Measurements from ENCODE around the gene BICDL1.
"Not testable (repeated sequence)": the region's sequence is repeated elsewhere in the genome, so short reads cannot be mapped to it uniquely, and the experiment has no call there.

Gene BICDL1, protein sequence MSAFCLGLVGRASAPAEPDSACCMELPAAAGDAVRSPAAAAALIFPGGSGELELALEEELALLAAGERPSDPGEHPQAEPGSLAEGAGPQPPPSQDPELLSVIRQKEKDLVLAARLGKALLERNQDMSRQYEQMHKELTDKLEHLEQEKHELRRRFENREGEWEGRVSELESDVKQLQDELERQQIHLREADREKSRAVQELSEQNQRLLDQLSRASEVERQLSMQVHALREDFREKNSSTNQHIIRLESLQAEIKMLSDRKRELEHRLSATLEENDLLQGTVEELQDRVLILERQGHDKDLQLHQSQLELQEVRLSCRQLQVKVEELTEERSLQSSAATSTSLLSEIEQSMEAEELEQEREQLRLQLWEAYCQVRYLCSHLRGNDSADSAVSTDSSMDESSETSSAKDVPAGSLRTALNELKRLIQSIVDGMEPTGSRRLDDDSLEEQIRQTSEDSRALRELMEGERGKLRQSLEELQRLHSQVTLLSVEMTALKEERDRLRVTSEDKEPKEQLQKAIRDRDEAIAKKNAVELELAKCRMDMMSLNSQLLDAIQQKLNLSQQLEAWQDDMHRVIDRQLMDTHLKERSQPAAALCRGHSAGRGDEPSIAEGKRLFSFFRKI

DNA sequence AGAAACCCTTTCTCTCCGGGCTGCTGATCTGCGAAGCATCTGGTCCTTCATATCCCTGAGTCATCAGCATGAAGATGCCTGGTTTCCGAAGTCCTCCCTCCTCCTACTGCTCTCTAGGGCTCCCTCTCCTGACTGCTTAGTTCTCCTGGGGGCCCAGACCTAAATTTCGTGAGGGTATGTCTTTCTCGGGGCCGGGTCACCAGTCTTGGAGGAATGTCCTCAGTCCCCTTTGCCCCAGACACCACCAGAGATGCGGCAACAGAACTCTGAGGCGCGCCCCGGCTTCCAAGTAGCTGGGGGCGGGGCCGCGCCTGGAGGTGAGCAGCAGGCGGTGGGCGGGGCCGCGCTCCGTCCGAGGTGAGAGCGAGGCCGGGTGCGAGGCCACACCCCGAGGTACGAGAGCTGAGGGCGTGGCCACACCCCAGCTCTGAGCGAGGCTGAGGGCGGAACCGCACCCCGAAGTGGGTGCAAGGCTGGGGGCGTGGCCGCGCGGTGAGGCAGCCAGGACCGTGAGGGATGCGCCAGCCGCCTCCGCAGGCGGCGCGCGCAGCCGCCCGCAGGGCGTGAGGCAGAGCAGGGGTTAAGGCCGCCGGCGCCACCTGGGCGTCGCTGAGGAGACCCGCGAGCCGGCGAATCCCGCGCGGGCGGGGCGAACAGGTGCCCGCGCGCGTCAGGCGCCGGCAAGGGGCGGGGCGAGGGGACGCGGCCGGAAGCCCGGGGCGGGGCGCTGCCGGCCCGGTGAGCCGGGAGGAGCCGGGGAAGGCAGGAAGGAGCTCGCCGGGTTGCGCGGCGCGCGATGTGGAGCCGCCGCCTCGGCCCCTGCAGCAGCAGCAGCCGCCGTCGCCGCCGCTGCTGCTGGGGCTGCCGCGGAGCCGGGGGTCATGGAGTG is at the start of gene BICDL1:
Gene BICDL1, plus strand, starts transcription at position 765 of the 889 bp plus-strand sequence. CDS start 633 bp downstream, outside the sequence.
- DNase-seq (ENCODE audit: low spot score), result peak; percentile 90

DNA sequence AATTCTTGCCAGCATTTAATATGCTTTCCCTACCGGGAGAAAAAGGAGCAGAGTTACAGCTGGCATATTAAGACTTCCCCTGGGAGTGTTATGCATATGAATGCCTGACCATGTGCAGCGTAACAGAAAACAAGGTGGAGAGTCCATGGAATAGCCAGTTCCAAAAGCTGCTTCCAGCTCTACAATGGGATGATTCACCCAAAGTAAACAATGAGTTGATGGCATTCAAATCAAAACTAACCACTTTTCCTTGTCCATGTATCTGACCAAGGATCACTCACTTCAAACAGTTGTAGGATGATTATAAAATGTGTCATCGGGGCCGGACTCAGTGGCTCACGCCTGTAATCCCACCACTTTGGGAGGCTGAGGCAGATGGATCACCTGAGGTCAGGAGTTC is 48.1 kb upstream of the BICDL1 start:
- DNase-seq (ENCODE audit: low spot score), result no peak

DNA sequence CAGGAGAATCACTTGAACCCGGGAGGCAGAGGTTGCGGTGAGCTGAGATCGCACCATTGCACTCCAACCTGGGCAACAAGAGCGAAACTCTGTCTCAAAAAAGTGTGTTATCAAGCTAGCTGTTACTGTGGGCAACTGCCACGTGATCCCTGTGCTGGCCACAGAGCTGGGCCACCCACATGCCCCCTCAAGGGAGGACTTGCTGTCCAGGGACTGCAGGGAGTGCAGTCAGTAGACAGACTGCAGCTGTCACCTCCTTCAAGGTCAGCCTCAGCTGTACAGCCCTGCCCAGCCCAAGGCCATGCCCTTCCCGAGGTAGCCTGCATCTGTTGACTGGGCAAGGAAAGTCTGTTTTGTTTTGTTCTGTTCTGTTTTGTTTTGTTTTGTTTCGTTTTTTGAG is 46.6 kb upstream of the BICDL1 start:
- no peak for DNase-seq (ENCODE audit: low spot score)

DNA sequence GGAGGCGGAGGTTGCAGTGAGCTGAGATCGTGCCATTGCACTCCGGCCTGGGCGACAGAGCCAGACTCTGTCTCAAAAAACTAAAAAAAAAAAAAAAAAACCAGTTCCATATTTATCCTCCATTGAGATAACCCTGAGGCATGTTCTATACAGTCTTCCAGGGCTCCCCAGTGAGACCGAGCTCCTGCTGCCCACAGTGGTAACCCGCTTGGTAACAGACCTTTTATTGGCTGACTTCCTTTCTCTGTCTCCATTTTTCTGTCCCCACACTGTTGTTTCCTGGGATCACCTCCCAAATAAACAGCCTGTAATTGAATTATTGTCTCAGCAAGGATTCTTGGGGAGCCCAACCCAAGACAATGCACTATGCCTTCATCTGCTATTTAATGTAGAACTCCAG is 42.8 kb upstream of the BICDL1 start:
- DNase-seq (ENCODE audit: low spot score), result no peak

DNA sequence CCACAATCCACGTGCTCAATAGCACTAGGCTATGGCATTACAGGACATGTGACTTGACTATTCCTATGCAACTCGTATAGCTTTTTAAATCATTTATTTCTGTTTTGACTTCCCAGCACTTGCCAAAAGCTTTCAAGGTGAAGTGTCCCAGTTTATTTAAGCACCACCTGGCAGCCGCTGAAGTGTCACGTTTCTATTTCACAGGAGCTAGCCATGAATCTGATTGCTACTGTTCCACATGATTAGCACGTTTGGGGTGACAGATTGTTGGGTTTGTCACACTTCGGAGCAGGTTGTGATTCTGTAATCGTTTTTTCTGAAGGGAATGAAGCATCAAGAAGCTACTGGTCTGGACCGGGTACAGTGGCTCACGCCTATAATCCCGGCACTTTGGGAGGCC is 39.9 kb upstream of the BICDL1 start:
- peak; percentile 4 for DNase-seq (ENCODE audit: low spot score)

DNA sequence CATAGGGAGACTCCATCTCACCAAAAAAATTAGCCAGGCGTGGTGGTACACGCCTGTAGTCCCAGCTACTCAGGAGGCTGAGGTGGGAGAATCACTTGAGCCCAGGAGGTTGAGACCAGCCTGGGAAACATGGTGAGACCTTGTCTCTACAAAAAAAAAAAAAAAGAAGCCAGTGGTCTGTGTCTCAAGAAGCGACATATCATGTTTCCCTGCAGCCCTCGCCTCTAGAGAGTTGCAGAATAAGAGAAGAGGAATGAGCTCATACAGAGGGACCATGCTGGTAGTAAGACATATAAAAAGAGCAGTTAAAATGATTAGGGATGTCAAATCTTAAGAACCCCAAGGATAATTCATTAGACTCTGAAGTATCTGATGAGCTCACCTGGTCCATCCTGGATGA is 39.4 kb upstream of the BICDL1 start:
- DNase-seq (ENCODE audit: low spot score), result no peak

DNA sequence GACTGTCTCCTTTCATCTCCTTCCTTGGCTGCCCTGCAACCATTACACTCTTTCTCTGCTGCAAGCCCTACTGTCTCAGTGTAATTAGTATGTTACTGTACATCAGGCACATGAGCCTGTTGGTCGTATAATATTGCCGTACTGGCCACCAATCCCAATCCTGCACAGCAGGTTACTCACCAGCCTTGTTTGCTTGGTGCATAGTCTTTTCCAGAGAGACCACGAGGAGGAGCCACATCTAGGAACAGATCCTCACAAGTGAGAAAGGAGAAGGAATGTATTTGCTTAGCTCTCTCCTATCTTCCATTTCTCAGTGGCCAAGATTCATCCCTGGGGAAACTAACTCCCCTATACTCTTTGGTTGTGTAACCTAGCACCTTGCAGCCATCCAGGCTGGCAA is 33.0 kb upstream of the BICDL1 start:
- DNase-seq (ENCODE audit: low spot score), result no peak

DNA sequence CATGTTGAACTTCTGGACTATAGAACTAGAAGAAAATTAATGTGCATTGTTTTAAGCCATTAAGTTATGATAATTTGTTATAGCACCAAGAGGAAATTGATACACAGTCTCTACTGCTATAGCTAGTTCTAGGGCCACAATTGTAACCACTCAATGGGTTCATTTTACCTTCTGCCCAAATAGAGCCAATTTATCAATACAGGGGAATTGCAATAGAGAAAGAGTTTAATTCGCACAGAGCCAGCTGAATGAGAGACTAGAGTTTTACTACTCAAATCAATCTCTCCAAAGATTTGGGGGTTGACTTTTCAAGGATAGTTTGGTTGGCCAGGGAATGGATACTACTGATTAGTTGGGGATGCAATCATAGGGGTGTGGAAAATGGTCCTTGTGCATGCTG is 31.9 kb upstream of the BICDL1 start:
- DNase-seq (ENCODE audit: low spot score), result no peak

DNA sequence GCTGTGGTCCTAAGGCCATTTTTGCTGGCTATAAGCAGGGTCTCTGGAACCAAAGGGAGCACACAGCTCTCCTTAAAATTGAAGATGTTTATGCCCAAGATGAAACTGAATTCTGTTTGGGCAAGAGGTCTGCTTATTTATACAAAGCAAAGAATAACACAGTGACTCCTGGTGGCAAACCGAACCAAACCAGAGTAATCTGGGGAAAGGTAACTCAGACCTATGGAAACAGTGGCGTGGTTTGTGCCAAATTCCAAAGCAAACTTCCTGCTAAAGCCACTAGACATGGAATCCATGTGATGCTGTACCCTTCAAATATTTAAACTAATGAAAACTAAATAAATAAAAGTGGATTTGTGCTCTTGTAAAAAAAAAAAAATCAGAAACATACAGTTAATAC is 29.6 kb upstream of the BICDL1 start:
- no peak for DNase-seq (ENCODE audit: low spot score)

DNA sequence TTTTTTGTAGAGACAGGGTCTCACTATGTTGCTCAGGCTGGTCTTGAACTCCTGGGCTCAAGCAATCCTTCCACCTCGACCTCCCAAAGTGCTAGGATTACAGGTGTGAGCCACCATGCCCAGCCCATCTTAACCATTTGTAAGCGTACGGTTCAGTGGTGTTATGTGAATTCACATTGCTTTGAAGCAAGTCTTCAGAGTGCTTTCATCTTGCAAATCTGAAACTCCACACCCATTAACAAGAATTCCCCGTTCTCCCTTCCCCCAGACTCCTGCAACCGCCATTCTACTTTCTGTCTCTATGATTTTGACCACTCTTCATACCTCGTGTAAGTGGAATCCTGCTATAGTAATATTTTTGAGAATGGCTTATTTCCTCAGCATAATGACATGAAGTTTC is 24.9 kb upstream of the BICDL1 start:
- no peak for DNase-seq (ENCODE audit: low spot score)

DNA sequence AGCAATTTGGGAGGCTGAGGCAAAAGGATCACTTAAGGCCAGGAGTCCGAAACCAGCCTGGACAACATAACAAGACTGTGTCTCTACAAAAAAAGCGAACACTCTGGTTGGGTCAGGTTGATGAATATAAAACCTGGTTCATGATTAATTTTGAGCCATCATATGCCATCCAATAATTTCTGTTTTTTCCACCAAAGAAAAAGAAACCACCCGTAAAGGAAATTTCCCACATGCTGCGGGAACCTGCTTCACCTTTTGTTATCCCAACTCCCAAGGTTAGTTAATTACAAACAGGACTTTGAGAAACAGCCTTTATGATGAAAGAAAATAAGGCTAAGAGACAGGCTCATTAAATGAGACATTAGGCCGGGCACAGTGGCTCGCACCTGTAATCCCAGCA is 24.1 kb upstream of the BICDL1 start:
- no peak for DNase-seq (ENCODE audit: low spot score)

DNA sequence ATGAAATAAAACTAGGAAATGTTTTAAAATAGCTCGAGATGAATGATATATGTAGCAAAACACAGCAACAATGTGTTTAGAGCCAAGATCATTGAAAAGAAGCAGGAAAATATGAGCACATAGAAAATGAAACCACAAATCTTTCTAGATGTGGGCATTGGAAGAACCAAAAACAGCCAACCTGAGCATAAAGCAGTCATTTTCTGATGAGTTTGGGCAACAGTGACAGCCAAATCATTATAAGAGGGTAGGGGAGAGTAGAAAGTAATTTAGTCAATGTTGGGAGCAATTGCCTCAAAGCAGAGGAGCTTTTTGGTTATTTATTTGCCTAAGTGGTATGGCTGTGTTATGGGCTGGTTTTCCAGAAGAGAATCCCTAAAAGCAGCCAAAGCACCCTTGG is 8.8 kb upstream of the BICDL1 start:
- no peak for DNase-seq (ENCODE audit: low spot score)

DNA sequence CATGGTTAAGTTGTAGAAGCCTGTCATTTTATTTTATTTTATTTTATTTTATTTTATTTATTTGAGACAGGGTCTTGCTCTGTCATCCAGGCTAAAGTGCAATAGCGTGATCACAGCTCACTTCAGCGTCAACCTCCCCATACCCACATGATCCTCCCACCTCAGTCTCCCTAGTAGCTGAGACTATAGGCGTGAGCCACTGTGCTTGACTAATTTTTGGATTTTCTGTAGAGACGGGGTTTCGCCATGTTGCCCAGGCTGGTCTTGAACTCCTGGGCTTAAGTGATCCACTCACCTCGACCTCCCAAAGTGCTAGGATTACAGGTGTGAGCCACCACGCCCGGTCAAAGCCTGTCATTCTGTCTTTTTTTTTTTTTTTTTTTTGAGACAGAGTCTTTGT is 8.3 kb upstream of the BICDL1 start:
- not testable (repeated sequence) for DNase-seq (ENCODE audit: low spot score)

DNA sequence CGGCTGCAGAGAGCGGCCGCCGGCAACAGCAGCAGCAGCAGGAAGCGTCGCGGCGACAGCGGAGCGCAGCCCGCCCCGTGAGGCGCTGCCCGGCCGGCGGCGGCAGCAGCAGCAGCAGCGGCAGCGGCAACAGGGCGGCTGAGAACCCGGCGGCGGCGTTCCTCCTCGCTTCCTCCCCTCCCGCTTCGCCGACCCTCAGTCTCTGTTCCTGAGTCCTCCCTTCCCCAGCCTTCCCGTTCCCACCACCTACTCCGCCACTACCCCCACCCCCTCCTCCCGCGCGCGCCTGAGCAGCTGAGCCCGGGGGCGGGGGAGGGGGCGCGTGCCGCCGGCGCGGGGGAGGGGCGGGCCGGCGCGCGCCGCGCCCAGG is 310 bp downstream of the BICDL1 start:
- DNase-seq (ENCODE audit: low spot score), result no peak

DNA sequence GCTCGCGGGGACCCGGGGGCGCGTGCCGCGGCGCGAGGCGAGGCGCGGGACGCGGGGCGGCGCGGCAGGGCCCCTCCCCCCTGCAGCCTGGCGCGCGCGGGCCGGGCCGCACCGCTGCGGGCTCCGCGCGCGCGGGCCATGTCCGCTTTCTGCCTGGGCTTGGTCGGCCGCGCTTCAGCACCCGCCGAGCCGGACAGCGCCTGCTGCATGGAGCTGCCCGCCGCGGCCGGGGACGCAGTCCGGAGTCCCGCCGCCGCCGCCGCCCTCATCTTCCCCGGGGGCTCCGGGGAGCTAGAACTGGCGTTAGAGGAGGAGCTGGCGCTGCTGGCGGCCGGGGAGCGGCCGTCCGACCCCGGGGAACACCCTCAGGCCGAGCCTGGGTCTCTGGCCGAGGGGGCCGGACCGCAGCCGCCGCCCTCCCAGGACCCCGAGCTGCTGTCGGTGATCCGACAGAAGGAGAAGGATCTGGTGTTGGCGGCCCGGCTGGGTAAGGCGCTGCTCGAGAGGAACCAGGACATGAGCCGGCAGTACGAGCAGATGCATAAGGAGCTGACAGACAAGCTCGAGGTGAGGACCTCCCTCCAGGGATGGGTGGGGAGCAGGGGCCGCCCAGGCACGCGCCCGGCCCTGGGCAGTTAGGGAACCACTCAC is 820 bp downstream of the BICDL1 start:
- peak; percentile 40 for DNase-seq (ENCODE audit: low spot score)

DNA sequence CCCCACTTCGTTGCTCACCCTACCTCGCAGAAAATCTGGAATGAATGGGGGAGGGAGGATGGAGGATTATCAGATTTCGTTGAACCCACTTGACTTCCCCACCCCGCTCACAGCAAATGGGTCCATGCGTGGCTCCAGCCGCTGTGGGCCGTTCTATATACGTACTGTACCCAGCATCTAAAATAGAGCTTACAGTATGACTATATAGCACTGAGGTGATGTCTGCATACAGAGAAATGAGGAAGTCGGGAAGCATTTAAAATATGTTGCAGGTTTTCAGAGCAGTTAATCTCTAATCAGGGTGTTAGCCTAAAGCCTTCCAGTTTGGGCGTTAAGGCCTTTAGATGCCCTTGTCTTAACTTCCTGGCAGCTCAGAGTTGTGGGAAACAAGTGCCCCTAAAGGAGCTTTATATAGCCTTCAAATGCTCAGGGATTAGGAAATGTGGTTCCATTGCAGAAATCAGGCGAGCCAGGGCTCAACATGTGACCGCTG is 1.4 kb downstream of the BICDL1 start:
- DNase-seq (ENCODE audit: low spot score), result peak; percentile 21

DNA sequence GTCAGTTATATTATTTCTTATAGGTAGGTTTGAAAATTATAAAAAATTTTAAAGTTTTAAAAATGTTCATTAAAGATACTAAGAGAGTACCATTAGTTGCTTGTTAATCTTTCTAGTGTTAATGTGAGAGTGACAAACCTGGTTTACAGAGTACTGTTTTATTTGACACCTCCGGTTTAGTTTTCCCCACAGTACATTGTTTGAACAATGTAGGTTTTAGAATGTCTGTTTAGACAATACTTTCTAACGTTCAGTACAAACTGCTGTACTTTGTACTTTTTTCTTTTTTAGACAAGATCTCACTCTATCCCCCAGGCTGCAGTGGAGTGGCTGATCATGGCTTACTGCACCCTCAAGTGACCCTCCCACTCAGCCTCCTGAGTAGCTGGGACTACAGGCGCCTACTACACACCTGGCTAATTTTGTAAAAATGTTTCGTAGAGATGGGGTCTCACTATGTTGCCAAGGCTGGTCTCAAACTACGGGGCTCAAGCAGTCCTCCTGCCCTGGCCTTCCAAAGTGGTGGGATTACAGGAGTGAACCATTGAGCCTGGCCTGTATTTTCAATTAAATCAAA is 3.2 kb downstream of the BICDL1 start:
- DNase-seq (ENCODE audit: low spot score), result no peak

DNA sequence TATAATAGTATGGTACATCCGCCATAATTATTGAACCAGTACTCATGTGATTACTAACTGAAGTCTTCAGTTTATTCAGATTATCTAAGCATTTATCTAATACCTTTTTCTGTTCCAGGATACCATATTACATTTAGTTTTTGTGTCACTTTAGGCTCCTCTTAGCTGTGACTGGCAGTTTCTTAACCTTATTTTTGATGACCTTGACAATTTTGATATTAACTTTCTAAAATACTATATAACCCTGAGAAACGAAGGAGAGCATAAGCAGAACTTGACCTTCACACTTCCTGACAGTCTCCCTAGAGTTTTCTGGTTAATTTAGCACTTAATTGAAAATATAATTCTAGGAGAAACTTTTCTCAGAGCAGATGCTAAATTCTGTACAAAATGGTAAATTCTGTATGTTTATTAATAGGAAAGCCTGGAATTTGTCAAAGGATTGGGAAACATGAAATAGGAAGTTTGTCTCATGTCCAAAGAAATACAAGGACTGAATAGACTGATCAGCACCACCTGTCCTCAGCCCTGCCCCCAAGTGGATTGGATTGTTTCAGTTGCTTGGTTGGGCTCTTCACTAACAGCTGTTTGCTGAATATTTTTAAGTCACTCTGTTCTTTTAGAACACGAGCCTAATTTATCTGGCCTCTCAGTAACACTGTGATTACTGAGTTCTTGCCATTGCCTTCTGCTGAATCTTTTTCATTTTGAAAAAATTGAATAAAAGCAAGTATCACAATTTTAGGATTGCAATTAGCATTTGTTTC is 6.0 kb downstream of the BICDL1 start:
- DNase-seq (ENCODE audit: low spot score), result no peak

DNA sequence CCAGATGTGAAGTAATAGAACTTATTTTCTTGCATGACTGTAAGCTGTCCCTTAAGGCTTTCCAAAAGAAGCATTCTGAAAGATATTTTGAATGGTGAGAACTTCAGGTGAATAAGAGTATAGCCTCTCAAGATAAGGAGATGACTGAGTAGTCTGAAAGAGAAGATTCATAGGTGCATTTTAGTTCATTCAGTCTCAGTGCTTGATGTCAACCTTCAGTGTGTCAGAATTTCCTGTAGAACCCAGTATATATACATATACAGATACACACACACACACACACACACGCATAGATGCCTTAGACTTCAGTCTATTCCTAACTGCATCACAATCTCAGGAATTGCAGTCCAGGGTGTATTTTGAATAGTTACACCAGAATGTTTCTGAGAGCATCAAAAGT is 7.4 kb downstream of the BICDL1 start:
- no peak for DNase-seq (ENCODE audit: low spot score)

DNA sequence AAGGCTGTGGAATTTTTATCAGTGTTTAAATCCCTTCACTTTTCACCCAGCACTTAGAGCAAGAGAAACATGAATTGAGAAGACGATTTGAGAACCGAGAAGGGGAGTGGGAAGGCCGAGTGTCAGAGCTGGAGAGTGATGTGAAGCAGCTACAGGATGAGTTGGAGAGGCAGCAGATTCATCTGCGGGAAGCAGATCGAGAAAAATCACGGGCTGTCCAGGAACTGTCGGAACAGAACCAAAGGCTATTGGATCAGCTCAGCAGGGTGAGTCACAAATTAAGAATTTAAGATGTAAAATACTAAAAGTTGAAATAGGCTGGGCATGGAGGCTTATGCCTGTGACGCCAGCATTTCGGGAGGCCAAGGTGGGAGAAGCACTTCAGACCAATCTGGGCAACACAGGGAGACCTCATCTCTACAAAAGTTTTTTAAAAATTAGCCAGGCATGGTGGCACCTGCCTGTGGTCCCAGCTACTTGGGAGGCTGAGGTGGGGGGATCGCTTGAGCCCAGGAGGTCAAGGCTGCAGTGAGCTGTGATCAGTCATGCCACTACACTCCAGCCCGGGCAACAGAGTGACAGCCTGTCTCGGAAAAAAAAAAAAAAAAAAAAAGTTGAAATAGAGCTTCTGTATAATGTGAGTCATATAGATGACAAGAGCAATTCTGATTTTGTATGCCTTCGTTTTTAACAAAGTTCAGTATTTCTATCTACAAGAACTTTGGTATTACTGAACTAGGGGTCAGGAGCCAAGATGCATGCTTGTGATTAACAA is 9.6 kb downstream of the BICDL1 start:
- no peak for DNase-seq (ENCODE audit: low spot score)

Data from cerebellar cortex (tissue), 1 donor.